HUES48 (cell line): ENCODE data around the gene BLTP3B.

Source experiments
- H3K27ac ChIP-seq: one replicate; pipeline ENCODE4 v1.7.0; 2013; ENCODE audit warnings: low read depth, low read length, inconsistent platforms
- H3K27me3 ChIP-seq: 2 replicates; pipeline ENCODE4 v1.6.1; 2013; ENCODE audit warnings: mild to moderate bottlenecking, low read length; ENCODE audit not compliant: control insufficient read depth, insufficient read depth
- H3K36me3 ChIP-seq: 2 replicates; pipeline ENCODE4 v1.6.1; 2013; ENCODE audit warnings: low read length; ENCODE audit not compliant: control insufficient read depth, insufficient read depth
- H3K4me1 ChIP-seq: 2 replicates; pipeline ENCODE4 v1.6.1; 2013; ENCODE audit warnings: mild to moderate bottlenecking, low read length; ENCODE audit not compliant: control insufficient read depth, insufficient read depth
- H3K4me3 ChIP-seq: 2 replicates; pipeline ENCODE4 v1.5.1; 2013; ENCODE audit warnings: mild to moderate bottlenecking, low read depth, low read length
- H3K9ac ChIP-seq: 2 replicates; pipeline ENCODE4 v1.6.1; 2013; ENCODE audit warnings: mild to moderate bottlenecking, low read depth, low read length, moderate library complexity
- H3K9me3 ChIP-seq: 2 replicates; pipeline ENCODE4 v1.6.1; 2013; ENCODE audit warnings: low read length; ENCODE audit not compliant: control insufficient read depth, insufficient read depth

The BLTP3B gene

GRCh38 chr12:100141666-100141997 is 1.0 kb downstream of the BLTP3B start:
- Histone ChIP-seq H3K36me3 (no peaks in the 10 kb centered on the region), H3K9me3 (no peaks in the 10 kb centered on the region), H3K4me1 (peaks cover 8% of the 10 kb centered on the region; the same call in 1 of the 2 replicates), H3K27ac (peak overlapping the region; percentile 94), H3K4me3 (peak overlapping the region; percentile 84), H3K27me3 (no peaks in the 10 kb centered on the region), H3K9ac (peak overlapping the region; percentile 96; the same call in 1 of the 2 replicates)

- no peaks in the 10 kb centered on the region for H3K36me3 ChIP-seq
- no peaks in the 10 kb centered on the region for H3K9me3 ChIP-seq
- H3K27me3 ChIP-seq = no peaks in the 10 kb centered on the region
- H3K27ac ChIP-seq = no peak overlapping the region
- no peak overlapping the region for H3K9ac ChIP-seq
- H3K4me1 ChIP-seq = peaks cover 8% of the 10 kb centered on the region; the same call in 1 of the 2 replicates
- no peak overlapping the region for H3K4me3 ChIP-seq
Observed at GRCh38 chr12:100138803-100139098, 3.9 kb downstream of the BLTP3B start.

- Histone ChIP-seq H3K36me3 (no peaks in the 10 kb centered on the region), H3K4me1 (peaks cover 8% of the 10 kb centered on the region; the same call in 1 of the 2 replicates), H3K27me3 (no peaks in the 10 kb centered on the region), H3K9ac (no peak overlapping the region), H3K27ac (no peak overlapping the region), H3K4me3 (no peak overlapping the region), H3K9me3 (no peaks in the 10 kb centered on the region)
Observed at GRCh38 chr12:100138048-100138802, 4.4 kb downstream of the BLTP3B start.

- no peak overlapping the region for H3K27ac ChIP-seq
- no peaks in the 10 kb centered on the region for H3K27me3 ChIP-seq
- H3K4me1 ChIP-seq = peaks cover 10% of the 10 kb centered on the region; the same call in 1 of the 2 replicates
- H3K9ac ChIP-seq = no peak overlapping the region
- H3K9me3 ChIP-seq = no peaks in the 10 kb centered on the region
- no peaks in the 10 kb centered on the region for H3K36me3 ChIP-seq
- no peak overlapping the region for H3K4me3 ChIP-seq
Observed at GRCh38 chr12:100133200-100133599, 9.5 kb downstream of the BLTP3B start.

- H3K4me3 ChIP-seq = no peak overlapping the region
- no peaks in the 10 kb centered on the region for H3K27me3 ChIP-seq
- no peaks in the 10 kb centered on the region for H3K36me3 ChIP-seq
- no peak overlapping the region for H3K9ac ChIP-seq
- peaks cover 15% of the 10 kb centered on the region; the same call in 1 of the 2 replicates for H3K4me1 ChIP-seq
- H3K27ac ChIP-seq = no peak overlapping the region
- H3K9me3 ChIP-seq = no peaks in the 10 kb centered on the region
Observed at GRCh38 chr12:100128512-100128908, 14.2 kb downstream of the BLTP3B start.

- H3K9ac ChIP-seq = no peak overlapping the region
- H3K27ac ChIP-seq = no peak overlapping the region
- no peaks in the 10 kb centered on the region for H3K9me3 ChIP-seq
- H3K27me3 ChIP-seq = no peaks in the 10 kb centered on the region
- peaks cover 15% of the 10 kb centered on the region; the same call in 1 of the 2 replicates for H3K4me1 ChIP-seq
- H3K36me3 ChIP-seq = no peaks in the 10 kb centered on the region
- H3K4me3 ChIP-seq = no peak overlapping the region
Observed at GRCh38 chr12:100127766-100128511, 14.7 kb downstream of the BLTP3B start.

- H3K4me3 ChIP-seq = no peak overlapping the region
- H3K9ac ChIP-seq = no peak overlapping the region
- H3K4me1 ChIP-seq = peaks cover 9% of the 10 kb centered on the region; the same call in 1 of the 2 replicates
- peaks cover 3% of the 10 kb centered on the region; the same call in 1 of the 2 replicates for H3K9me3 ChIP-seq
- H3K27me3 ChIP-seq = no peaks in the 10 kb centered on the region
- no peaks in the 10 kb centered on the region for H3K36me3 ChIP-seq
- no peak overlapping the region for H3K27ac ChIP-seq
Observed at GRCh38 chr12:100123316-100124095, 19.2 kb downstream of the BLTP3B start.

GRCh38 chr12:100120355-100120754 is 22.3 kb downstream of the BLTP3B start:
- Histone ChIP-seq H3K27ac (no peak overlapping the region), H3K9ac (no peak overlapping the region), H3K4me1 (no peaks in the 10 kb centered on the region), H3K9me3 (peaks cover 3% of the 10 kb centered on the region; the same call in 1 of the 2 replicates), H3K27me3 (no peaks in the 10 kb centered on the region), H3K36me3 (no peaks in the 10 kb centered on the region), H3K4me3 (no peak overlapping the region)

GRCh38 chr12:100115291-100115690 is 27.4 kb downstream of the BLTP3B start:
- no peak overlapping the region for H3K27ac ChIP-seq
- no peaks in the 10 kb centered on the region for H3K36me3 ChIP-seq
- no peak overlapping the region for H3K4me3 ChIP-seq
- no peaks in the 10 kb centered on the region for H3K9me3 ChIP-seq
- no peak overlapping the region for H3K9ac ChIP-seq
- no peaks in the 10 kb centered on the region for H3K4me1 ChIP-seq
- no peaks in the 10 kb centered on the region for H3K27me3 ChIP-seq

- Histone ChIP-seq H3K9ac (no peak overlapping the region), H3K27ac (no peak overlapping the region), H3K9me3 (no peaks in the 10 kb centered on the region)
Observed at GRCh38 chr12:100114574-100114973, 28.1 kb downstream of the BLTP3B start.

More at GRCh38 chr12:100114574-100114973, 28.1 kb downstream of the BLTP3B start:
- Histone ChIP-seq H3K4me3 (no peak overlapping the region), H3K4me1 (no peaks in the 10 kb centered on the region), H3K27me3 (no peaks in the 10 kb centered on the region), H3K36me3 (no peaks in the 10 kb centered on the region)
